HCT116 (cell line): ENCODE data around the gene PLEKHJ1. TPM values are rescaled to one million over a fixed set of nuclear protein-coding genes. Genes with fewer than 3 reads are reported as not detected.

ENCODE experiments used
- ATAC-seq: fragments of 200-7000 bp; cut with Tn5 transposase; 2 replicates; pipeline ENCODE4 v1.9.1; 2020; ENCODE audit warnings: mild to moderate bottlenecking, moderate library complexity
- BruUV-seq: library from RNA; stranded (reverse); fragments of 400-500 nt; replicated peaks from 2 replicates; lab custom pipeline; 2021; lab: Mats Ljungman, UMichigan
- CTCF ChIA-PET: fragments of 300-600 bp; sonication (Branson Sonifier 250); formaldehyde crosslinking; loops from one replicate; lab custom pipeline; 2021; ENCODE audit warnings: antibody characterized with exemption; lab: Charles Lee
- POLR2A ChIA-PET: fragments of 300-600, 350-600 bp; sonication (Branson Sonifier 250); formaldehyde crosslinking; loops from one replicate; lab custom pipeline; 2021; ENCODE audit warnings: antibody characterized with exemption; lab: Charles Lee
- RAD21 ChIA-PET, 2 experiments: fragments of 300-600 bp; sonication (Branson Sonifier 250); formaldehyde crosslinking; loops; one replicate each; lab custom pipeline; 2023; ENCODE audit warnings: low total read pairs in 2 of 2; ENCODE audit not compliant: uncharacterized antibody in 2 of 2, unreplicated experiment in 2 of 2, low non-redundant PET in 1 of 2; lab: Charles Lee
- DNase-seq: peaks from one replicate; pipeline ENCODE4 v3.0.0-alpha.2; 2010; ENCODE audit warnings: low read depth, low spot score
- H2AFZ ChIP-seq: fragments of 200-600 bp; shearing (Covaris generic), sonication (generic); 2 replicates; pipeline ENCODE4 v1.6.1; 2017; ENCODE audit warnings: low read depth, mixed run types, mixed read lengths, antibody characterized with exemption, low read length; ENCODE audit not compliant: poor library complexity, severe bottlenecking
- H3K27ac ChIP-seq: 2 replicates; pipeline ENCODE4 v1.5.1; 2012; ENCODE audit warnings: low read depth, low read length
- H3K27me3 ChIP-seq: fragments of 200-600 bp; sonication (generic); 2 replicates; pipeline ENCODE4 v1.6.1; 2016; ENCODE audit warnings: mixed run types, low read length, mixed read lengths; ENCODE audit not compliant: insufficient read depth
- H3K36me3 ChIP-seq, 2 experiments: fragments of 200-500 bp in 1 of 2; fragments of 200-600 bp in 1 of 2; sonication (Bioruptor generic) in 1 of 2; sonication (generic) in 1 of 2; 2 replicates each; pipeline versions ENCODE4 v1.5.1 to v1.6.1; 2014 to 2016; ENCODE audit warnings: low read length in 2 of 2, inconsistent platforms in 1 of 2, mixed read lengths in 1 of 2, mixed run types in 1 of 2; ENCODE audit not compliant: insufficient read depth in 2 of 2, control insufficient read depth in 1 of 2
- H3K4me1 ChIP-seq, 2 experiments: fragments of 200-600 bp in 1 of 2; sonication (generic) in 1 of 2; 2 replicates each; pipeline versions ENCODE4 v1.5.1 to v1.6.1; 2012 to 2017; ENCODE audit warnings: low read length in 2 of 2, inconsistent platforms in 1 of 2, mild to moderate bottlenecking in 1 of 2, mixed read lengths in 1 of 2, mixed run types in 1 of 2, moderate library complexity in 1 of 2; ENCODE audit not compliant: insufficient read depth in 2 of 2, control insufficient read depth in 1 of 2
- H3K4me2 ChIP-seq: fragments of 200-600 bp; sonication (generic); 2 replicates; pipeline ENCODE4 v1.6.1; 2017; ENCODE audit warnings: mixed run types, low read length, mixed read lengths
- H3K4me3 ChIP-seq, 2 experiments: fragments of 200-600 bp in 1 of 2; sonication (generic) in 1 of 2; replicated peaks in 1 of 2; 2 replicates each; pipeline ENCODE4 v1.5.1; 2011 to 2016; ENCODE audit warnings: low read length in 2 of 2, control low read depth in 1 of 2, low read depth in 1 of 2, mild to moderate bottlenecking in 1 of 2, mixed read lengths in 1 of 2, mixed run types in 1 of 2
- H3K79me2 ChIP-seq: fragments of 200-600 bp; sonication (generic); 2 replicates; pipeline ENCODE4 v1.6.1; 2017; ENCODE audit warnings: mild to moderate bottlenecking, mixed run types, low read length, moderate library complexity, mixed read lengths; ENCODE audit not compliant: insufficient read depth
- H3K9ac ChIP-seq: fragments of 200-600 bp; sonication (generic); 2 replicates; pipeline ENCODE4 v1.6.1; 2016; ENCODE audit warnings: low read length, mixed read lengths
- H3K9me2 ChIP-seq: fragments of 200-600 bp; sonication (generic), shearing (Covaris generic); 2 replicates; pipeline ENCODE4 v1.6.1; 2017; ENCODE audit warnings: mixed run types, mild to moderate bottlenecking, moderate library complexity; ENCODE audit not compliant: insufficient read depth
- H3K9me3 ChIP-seq, 2 experiments: fragments of 200-500 bp in 1 of 2; fragments of 200-600 bp in 1 of 2; sonication (Bioruptor generic) in 1 of 2; sonication (generic) in 1 of 2; 2 replicates each; pipeline ENCODE4 v1.6.1; 2014 to 2017; ENCODE audit warnings: low read length in 2 of 2, mixed read lengths in 2 of 2, inconsistent platforms in 1 of 2, low read depth in 1 of 2, mild to moderate bottlenecking in 1 of 2, mixed run types in 1 of 2, moderate library complexity in 1 of 2; ENCODE audit not compliant: control insufficient read depth in 1 of 2, insufficient read depth in 1 of 2
- H4K20me1 ChIP-seq: fragments of 200-600 bp; sonication (generic), shearing (Covaris generic); 2 replicates; pipeline ENCODE4 v1.6.1; 2017; ENCODE audit warnings: mixed run types, mild to moderate bottlenecking, moderate library complexity; ENCODE audit not compliant: insufficient read depth
- EGR1 ChIP-seq: IDR thresholded peaks from 2 replicates; pipeline ENCODE4 v1.6.1; 2012; ENCODE audit warnings: low read depth
- FOSL1 ChIP-seq: IDR thresholded peaks from 2 replicates; pipeline ENCODE4 v1.6.1; 2012; ENCODE audit warnings: low read depth
- SIN3A ChIP-seq: IDR thresholded peaks from 2 replicates; pipeline ENCODE4 v1.6.1; 2012; ENCODE audit warnings: low read depth
- SRF ChIP-seq: IDR thresholded peaks from 2 replicates; pipeline ENCODE4 v1.6.1; 2012; ENCODE audit warnings: low read depth
- ZFX ChIP-seq: fragments of 450-650 bp; IDR thresholded peaks from 2 replicates; pipeline ENCODE4 v1.6.1; 2017
- intact Hi-C: fragments of 100-400 bp; cut with micrococcal nuclease; formaldehyde crosslinking; loops from 2 replicates; pipeline ENCODE4 v1.10.0; 2022
- total RNA-seq: library from RNA; stranded (reverse); gene quantifications from one replicate; pipeline ENCODE4 v1.2.1, GENCODE V29; 2021; ENCODE audit not compliant: unreplicated experiment
- TF ChIP-seq, protein P1 (sequence below): IDR thresholded peaks from 2 replicates; pipeline ENCODE4 v1.6.1; 2012; ENCODE audit warnings: low read depth
- TF ChIP-seq, protein P2 (sequence below): IDR thresholded peaks from 2 replicates; pipeline ENCODE4 v1.6.1; 2011; ENCODE audit warnings: mild to moderate bottlenecking, low read length, moderate library complexity; ENCODE audit not compliant: insufficient replicate concordance; ENCODE audit errors: extremely low read depth

Gene PLEKHJ1
- total RNA-seq, 1 experiment from 2014 or later, result 88.2 TPM

DNA sequence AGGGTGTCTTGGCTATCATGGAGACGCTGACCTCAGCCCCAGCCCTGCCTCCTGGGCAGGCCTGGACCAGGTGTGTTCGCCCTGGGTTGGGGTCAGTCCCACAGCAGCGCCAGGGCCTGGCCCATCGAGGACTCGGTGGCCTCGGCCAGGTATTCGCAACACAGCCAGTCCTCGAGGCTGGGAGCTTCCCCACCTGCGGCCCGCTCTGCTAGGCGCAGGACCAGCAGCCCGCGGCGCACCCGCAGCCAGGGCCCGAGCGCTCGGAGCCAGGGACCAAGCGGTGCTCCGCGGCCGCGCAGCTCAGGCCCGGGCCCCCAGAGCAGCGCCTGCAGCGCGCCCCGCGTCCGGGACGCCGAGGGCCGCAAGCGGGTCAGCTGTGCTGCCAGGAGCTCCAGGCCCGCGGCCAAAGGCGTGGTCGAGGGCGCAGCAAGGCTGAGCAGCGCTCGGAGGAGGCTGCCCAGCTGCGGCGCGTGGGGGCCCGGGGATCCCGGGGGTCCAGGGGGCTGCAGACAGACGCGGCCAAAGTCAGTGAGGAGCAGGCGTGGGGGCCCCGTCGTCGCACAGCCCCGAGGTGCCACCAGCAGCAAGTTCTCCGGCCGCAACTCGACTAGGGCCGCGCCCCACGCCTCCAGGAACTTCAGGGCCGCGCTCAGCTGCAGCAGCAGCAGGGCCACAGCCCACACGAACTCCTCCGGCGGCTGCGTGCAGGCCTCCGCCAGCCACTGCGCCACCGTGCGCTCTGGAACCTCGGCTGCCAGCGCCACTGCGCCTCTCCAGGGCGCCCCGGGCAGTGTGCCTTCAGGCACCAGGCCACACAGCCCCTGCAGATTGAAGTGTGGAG is 39.7 kb upstream of the PLEKHJ1 start:
- Histone ChIP-seq H3K9ac (no peak overlapping the region), H3K4me2 (0 out of 2 replicates have a peak overlapping the region, but pooled peaks have one; percentile 8), H4K20me1 (peaks cover 13% of the 10 kb centered on the region; the same call in 1 of the 2 replicates), H3K9me3 (no peaks in the 10 kb centered on the region), H3K9me2 (no peaks in the 10 kb centered on the region), H3K4me1 (peaks cover 9 to 52% of the 10 kb centered on the region in 2 experiments), H3K4me3 (no peak overlapping the region), H3K36me3 (peaks cover 14 to 20% of the 10 kb centered on the region in 2 experiments; a peak in 2 of 4 replicates), H3K27ac (peak overlapping the region; percentile 24; the same call in 1 of the 2 replicates), H3K27me3 (no peaks in the 10 kb centered on the region), H3K79me2 (peaks cover 36% of the 10 kb centered on the region), H2AFZ (no peak overlapping the region)
- intact Hi-C loops, result loop anchor here (1.0 to 5.0 kb wide), 2 partner anchors 115 to 336 kb away; no protein-coding TSS in a partner anchor
- no TSS peak for BruUV-seq
- TF ChIP-seq EGR1, result no peak
- TF ChIP-seq SIN3A, result no peak
- no peak for TF ChIP-seq FOSL1
- TF ChIP-seq ZFX, result no peak
- TF ChIP-seq, protein P1, sequence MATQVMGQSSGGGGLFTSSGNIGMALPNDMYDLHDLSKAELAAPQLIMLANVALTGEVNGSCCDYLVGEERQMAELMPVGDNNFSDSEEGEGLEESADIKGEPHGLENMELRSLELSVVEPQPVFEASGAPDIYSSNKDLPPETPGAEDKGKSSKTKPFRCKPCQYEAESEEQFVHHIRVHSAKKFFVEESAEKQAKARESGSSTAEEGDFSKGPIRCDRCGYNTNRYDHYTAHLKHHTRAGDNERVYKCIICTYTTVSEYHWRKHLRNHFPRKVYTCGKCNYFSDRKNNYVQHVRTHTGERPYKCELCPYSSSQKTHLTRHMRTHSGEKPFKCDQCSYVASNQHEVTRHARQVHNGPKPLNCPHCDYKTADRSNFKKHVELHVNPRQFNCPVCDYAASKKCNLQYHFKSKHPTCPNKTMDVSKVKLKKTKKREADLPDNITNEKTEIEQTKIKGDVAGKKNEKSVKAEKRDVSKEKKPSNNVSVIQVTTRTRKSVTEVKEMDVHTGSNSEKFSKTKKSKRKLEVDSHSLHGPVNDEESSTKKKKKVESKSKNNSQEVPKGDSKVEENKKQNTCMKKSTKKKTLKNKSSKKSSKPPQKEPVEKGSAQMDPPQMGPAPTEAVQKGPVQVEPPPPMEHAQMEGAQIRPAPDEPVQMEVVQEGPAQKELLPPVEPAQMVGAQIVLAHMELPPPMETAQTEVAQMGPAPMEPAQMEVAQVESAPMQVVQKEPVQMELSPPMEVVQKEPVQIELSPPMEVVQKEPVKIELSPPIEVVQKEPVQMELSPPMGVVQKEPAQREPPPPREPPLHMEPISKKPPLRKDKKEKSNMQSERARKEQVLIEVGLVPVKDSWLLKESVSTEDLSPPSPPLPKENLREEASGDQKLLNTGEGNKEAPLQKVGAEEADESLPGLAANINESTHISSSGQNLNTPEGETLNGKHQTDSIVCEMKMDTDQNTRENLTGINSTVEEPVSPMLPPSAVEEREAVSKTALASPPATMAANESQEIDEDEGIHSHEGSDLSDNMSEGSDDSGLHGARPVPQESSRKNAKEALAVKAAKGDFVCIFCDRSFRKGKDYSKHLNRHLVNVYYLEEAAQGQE, result no peak
- TF ChIP-seq, protein P2, sequence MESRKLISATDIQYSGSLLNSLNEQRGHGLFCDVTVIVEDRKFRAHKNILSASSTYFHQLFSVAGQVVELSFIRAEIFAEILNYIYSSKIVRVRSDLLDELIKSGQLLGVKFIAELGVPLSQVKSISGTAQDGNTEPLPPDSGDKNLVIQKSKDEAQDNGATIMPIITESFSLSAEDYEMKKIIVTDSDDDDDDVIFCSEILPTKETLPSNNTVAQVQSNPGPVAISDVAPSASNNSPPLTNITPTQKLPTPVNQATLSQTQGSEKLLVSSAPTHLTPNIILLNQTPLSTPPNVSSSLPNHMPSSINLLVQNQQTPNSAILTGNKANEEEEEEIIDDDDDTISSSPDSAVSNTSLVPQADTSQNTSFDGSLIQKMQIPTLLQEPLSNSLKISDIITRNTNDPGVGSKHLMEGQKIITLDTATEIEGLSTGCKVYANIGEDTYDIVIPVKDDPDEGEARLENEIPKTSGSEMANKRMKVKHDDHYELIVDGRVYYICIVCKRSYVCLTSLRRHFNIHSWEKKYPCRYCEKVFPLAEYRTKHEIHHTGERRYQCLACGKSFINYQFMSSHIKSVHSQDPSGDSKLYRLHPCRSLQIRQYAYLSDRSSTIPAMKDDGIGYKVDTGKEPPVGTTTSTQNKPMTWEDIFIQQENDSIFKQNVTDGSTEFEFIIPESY, result no peak
- TF ChIP-seq SRF, result no peak
- DNase-seq (no peak), ATAC-seq (no peak)
- POLR2A ChIA-PET, result no interaction called here
- CTCF ChIA-PET, result interaction anchor here (1.2 kb wide), 1 partner anchor 10 kb away, joined by 3 read pairs; no protein-coding TSS in a partner anchor
- RAD21 ChIA-PET, result no interaction called here
